Retinal pigment epithelial cell (primary cell): ENCODE measurements around the gene SOX5.

Source experiments
- DNase-seq: peaks from one replicate; pipeline ENCODE4 v3.0.0-alpha.2; 2010; ENCODE audit warnings: low read depth
- H3K4me3 ChIP-seq: 2 replicates; pipeline ENCODE4 v1.5.1; 2011; ENCODE audit warnings: mild to moderate bottlenecking, low read length, control low read depth, moderate library complexity
- TF ChIP-seq, protein P1 (sequence below): conservative IDR thresholded peaks from 2 replicates; pipeline ENCODE4 v1.5.1; 2011; ENCODE audit warnings: low read depth, low read length, control low read depth, inconsistent platforms

Gene SOX5

DNA sequence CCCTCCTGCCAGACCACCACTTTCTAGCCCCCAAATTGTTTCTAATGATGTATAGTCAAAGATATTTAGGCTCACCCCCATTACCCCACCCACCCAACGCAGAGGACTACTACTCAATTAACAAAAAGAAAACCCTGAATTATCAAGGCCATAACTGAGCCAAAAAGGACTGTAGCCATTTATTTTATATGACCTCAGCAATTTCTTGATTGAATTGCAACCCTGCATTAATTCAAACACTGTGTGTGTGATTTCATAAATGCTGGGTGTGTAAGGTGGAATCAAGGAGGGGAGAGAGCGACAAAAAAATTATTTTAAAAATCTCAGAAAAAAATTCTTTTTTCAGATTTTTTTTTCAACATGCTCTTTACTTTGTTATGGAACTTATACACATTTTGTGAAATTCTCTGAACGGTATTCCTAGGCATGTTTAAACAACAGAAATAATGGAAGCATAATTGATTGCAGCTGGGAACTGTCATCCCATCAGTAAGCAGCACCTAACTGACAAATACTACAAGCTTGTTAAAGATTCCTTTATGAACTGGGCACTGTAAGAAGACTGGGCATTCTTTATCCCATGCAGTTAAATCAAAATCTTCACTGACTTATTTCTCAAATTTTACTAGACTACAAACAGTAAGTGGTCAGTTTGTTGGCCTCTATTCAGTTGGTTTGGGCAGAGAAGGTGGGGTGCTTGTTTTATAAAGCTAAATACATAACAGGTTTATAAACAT, 179.1 kb downstream of the SOX5 start:
- H3K4me3 ChIP-seq, result no peak overlapping the region
- no peak for DNase-seq
- TF ChIP-seq, protein P1, sequence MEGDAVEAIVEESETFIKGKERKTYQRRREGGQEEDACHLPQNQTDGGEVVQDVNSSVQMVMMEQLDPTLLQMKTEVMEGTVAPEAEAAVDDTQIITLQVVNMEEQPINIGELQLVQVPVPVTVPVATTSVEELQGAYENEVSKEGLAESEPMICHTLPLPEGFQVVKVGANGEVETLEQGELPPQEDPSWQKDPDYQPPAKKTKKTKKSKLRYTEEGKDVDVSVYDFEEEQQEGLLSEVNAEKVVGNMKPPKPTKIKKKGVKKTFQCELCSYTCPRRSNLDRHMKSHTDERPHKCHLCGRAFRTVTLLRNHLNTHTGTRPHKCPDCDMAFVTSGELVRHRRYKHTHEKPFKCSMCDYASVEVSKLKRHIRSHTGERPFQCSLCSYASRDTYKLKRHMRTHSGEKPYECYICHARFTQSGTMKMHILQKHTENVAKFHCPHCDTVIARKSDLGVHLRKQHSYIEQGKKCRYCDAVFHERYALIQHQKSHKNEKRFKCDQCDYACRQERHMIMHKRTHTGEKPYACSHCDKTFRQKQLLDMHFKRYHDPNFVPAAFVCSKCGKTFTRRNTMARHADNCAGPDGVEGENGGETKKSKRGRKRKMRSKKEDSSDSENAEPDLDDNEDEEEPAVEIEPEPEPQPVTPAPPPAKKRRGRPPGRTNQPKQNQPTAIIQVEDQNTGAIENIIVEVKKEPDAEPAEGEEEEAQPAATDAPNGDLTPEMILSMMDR, result no peak

DNA sequence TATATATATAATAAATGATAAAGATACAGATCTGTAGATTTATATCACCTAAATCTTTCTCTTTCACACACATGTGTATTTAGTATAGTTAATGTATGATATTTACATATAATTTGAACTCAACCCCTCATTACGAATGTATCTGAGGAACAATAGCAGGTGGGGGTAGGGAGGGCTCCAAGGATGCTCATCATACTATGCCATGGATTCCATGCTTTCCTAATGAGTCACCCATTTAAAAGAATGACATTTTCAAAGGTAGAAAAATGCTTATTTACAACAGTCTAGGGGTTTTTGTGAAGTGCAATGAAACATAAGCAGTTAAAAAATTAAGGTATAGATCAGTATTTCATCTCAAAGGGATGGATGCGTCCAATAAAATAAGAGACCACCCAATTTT, 181.6 kb downstream of the SOX5 start:
- H3K4me3 ChIP-seq, result no peak overlapping the region
- TF ChIP-seq, protein P1, result no peak
- no peak for DNase-seq

DNA sequence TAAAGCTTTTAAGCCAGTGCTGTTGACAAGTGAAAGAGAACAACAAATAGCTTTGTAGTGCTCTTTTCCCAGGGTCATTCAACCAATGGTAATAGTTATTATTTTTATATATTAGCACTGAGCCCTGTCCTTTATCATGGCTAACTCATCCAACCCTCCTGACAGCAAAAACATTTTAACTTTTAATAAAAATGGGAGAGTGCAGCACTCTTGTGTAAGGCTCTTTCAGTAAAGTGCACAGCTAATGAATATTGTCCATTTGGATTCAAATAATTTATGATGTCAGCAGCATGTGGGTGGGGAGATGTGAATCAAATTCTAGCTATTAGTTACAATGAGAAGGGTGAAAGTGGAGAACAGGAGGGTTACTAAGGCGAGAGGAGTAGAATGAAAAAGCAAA, 185.7 kb downstream of the SOX5 start:
- no peak for DNase-seq
- TF ChIP-seq, protein P1, result no peak
- H3K4me3 ChIP-seq, result no peak overlapping the region

DNA sequence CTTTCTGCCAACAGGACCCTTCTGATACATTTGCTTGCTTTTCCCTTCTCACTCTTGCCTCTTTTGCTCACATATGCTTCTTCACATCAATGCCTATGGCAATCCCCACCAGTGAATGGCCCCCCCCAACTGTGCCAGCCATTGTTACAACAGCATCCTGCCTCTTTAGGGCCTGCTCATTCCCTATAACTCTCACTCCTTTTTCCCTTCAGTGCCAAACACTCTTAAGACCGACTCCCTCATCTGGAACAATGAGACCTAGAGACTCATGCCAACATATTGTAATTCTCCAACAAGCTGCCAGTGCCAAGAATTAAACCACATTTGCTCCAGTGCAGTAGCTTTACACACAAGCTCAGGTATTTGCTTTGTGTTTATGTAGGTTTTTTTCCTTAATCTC, 189.0 kb downstream of the SOX5 start:
- peak; percentile 97 for DNase-seq
- TF ChIP-seq, protein P1, result no peak
- H3K4me3 ChIP-seq, result no peak overlapping the region

DNA sequence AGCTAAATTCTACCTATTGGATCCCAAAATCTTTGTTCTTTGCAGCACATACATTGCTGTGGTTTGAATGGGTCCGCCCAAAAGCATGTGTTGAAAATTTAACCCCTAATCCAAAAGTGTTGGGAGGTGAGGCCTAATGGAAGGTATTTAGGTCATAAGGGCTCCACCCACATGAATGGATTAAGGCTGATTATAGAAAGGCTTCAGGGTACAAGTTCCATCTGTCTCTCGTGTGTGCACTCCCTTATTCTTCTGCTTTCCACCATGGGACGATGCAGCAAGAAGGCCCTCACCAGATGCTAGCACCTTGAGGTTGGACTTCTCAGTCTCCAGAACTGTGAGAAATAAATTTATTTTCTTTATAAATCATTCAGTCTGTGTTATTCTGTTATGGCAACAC, 190.9 kb downstream of the SOX5 start:
- no peak overlapping the region for H3K4me3 ChIP-seq
- no peak for DNase-seq
- TF ChIP-seq, protein P1, result no peak

DNA sequence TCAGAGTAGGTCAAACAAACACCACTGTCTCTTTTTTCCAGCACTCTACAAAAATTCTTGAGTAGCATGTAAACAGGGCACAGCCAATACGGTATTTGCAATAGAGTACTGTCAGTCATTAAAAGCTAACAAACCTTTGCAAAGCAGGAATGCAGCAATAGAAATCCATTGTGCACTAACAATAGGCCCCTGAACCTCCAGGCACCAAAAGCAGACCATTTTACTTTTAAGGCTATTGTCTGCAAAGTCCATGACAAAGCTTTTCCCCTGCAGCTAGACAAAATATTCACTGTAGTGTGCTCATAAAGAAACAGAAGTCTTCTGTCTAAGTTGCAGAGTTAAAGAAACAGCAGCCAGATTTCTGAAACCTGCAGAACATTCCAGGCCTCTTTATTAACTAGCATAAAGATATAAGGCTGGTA, 191.9 kb downstream of the SOX5 start:
- no peak overlapping the region for H3K4me3 ChIP-seq
- TF ChIP-seq, protein P1, result no peak
- DNase-seq, result peak; percentile 43

DNA sequence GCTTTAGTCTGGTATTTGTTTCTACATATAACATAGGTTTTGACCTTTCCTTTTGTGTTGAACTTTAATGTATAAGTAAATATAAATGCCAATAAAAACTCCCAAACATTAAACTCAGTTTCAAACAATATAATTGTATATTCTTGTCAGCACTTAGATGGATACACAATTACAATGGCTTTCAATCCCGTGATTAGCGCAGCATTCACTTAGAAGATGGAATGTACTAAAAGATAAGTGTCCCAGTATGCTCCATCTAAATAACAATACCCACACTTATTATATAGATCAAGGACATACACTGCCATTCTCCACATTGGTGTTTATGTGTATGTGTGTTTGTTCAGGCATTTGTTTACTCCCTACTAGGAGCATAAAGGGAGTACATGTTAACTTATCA, 193.1 kb downstream of the SOX5 start:
- no peak for DNase-seq
- H3K4me3 ChIP-seq, result no peak overlapping the region
- TF ChIP-seq, protein P1, result no peak
